ENCODE measurements around the gene FOXP1. TPM values are rescaled to one million over a fixed set of nuclear protein-coding genes. Genes with fewer than 3 reads are reported as not detected.

Gene FOXP1
- polyA plus RNA-seq, 1 donor (not counting 4 experiments of a cell fraction or from before 2014, with no cell fraction given), result 14.6 TPM

DNA sequence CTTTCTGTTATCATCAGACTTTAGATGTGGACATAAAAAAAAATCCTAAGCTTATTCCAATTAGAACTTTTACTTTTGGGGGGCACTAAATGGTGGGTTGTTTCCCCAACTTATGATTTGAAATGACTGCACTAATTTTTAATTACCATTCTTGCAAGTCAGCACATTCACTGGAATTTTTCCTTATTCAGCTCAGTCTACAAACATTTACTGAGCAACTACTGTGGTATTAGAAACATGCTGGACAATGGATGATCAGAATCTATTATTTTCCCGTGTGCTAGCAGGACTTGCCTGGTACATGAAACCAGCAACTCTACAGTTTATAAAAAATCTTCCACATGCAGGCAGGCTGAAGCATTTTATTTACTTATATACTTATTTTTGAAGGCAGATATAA is 273.6 kb downstream of the FOXP1 start:
- H3K36me3 ChIP-seq (ENCODE audit: control insufficient read depth in 2 of 2, extremely low read depth in 1 of 2, insufficient read depth in 2 of 2, low read length in 2 of 2), result no peaks in the 10 kb centered on the region
- no peak overlapping the region for H3K27ac ChIP-seq (ENCODE audit: control insufficient read depth, insufficient read depth, low read length)
- H3K79me2 ChIP-seq (ENCODE audit: control insufficient read depth, insufficient read depth, low read length), result no peaks in the 10 kb centered on the region
- no peak overlapping the region for H3K4me3 ChIP-seq (ENCODE audit: control insufficient read depth in 2 of 3, extremely low read depth in 1 of 3, insufficient read depth in 2 of 3, low read depth in 1 of 3, low read length in 3 of 3)
- TF ChIP-seq CTCF (optimal IDR thresholded peaks at IDR 0.05 in 1 of 3, IDR thresholded peaks at IDR 0.05 in 1 of 3, conservative IDR thresholded peaks at IDR 0.05 in 1 of 3; ENCODE audit: extremely low read depth in 1 of 3, insufficient read depth in 2 of 3, low read length in 3 of 3), result no peak
- TF ChIP-seq EZH2 (IDR thresholded peaks at IDR 0.05; ENCODE audit: low read length), result no peak
- no peak overlapping the region for H3K4me2 ChIP-seq (ENCODE audit: control insufficient read depth, extremely low read depth, insufficient read depth, low read depth, low read length)
- DNase-seq (ENCODE audit: low read depth, low spot score) (no peak), FAIRE-seq (no peak)
- no peaks in the 10 kb centered on the region for H3K9me3 ChIP-seq (ENCODE audit: control insufficient read depth, low read depth, low read length)
- H4K20me1 ChIP-seq (ENCODE audit: control insufficient read depth, extremely low read depth, insufficient read depth, low read length), result no peaks in the 10 kb centered on the region
- H3K9ac ChIP-seq (ENCODE audit: control insufficient read depth, extremely low read depth, insufficient read depth, low read length), result no peak overlapping the region
- no peaks in the 10 kb centered on the region for H3K9me1 ChIP-seq (ENCODE audit: control insufficient read depth, extremely low read depth, insufficient read depth, low read length)
- H3K4me1 ChIP-seq (ENCODE audit: control insufficient read depth, extremely low read depth, insufficient read depth, low read length), result no peaks in the 10 kb centered on the region
- dilution Hi-C loops (cut with MboI; ENCODE audit: extremely low pct_ligation_motif_present, low sequenced_read_pairs), result no loop called here
- no peaks in the 10 kb centered on the region for H3K27me3 ChIP-seq (ENCODE audit: control insufficient read depth, extremely low read depth, insufficient read depth, low read length)
- no peak overlapping the region for H2AFZ ChIP-seq (ENCODE audit: control insufficient read depth, low read length)

- no peak for TF ChIP-seq CTCF (optimal IDR thresholded peaks at IDR 0.05 in 1 of 3, IDR thresholded peaks at IDR 0.05 in 1 of 3, conservative IDR thresholded peaks at IDR 0.05 in 1 of 3; ENCODE audit: extremely low read depth in 1 of 3, insufficient read depth in 2 of 3, low read length in 3 of 3)
- no peak for TF ChIP-seq EZH2 (IDR thresholded peaks at IDR 0.05; ENCODE audit: low read length)
- Histone ChIP-seq H3K9me3 (ENCODE audit: control insufficient read depth, low read depth, low read length) (no peaks in the 10 kb centered on the region), H3K36me3 (ENCODE audit: control insufficient read depth in 2 of 2, extremely low read depth in 1 of 2, insufficient read depth in 2 of 2, low read length in 2 of 2) (no peaks in the 10 kb centered on the region), H3K9ac (ENCODE audit: control insufficient read depth, extremely low read depth, insufficient read depth, low read length) (no peak overlapping the region), H4K20me1 (ENCODE audit: control insufficient read depth, extremely low read depth, insufficient read depth, low read length) (no peaks in the 10 kb centered on the region), H3K79me2 (ENCODE audit: control insufficient read depth, insufficient read depth, low read length) (no peaks in the 10 kb centered on the region), H2AFZ (ENCODE audit: control insufficient read depth, low read length) (no peak overlapping the region), H3K4me3 (ENCODE audit: control insufficient read depth in 2 of 3, extremely low read depth in 1 of 3, insufficient read depth in 2 of 3, low read depth in 1 of 3, low read length in 3 of 3) (no peak overlapping the region), H3K27ac (ENCODE audit: control insufficient read depth, insufficient read depth, low read length) (no peak overlapping the region), H3K27me3 (ENCODE audit: control insufficient read depth, extremely low read depth, insufficient read depth, low read length) (no peaks in the 10 kb centered on the region), H3K4me2 (ENCODE audit: control insufficient read depth, extremely low read depth, insufficient read depth, low read depth, low read length) (no peak overlapping the region), H3K4me1 (ENCODE audit: control insufficient read depth, extremely low read depth, insufficient read depth, low read length) (no peaks in the 10 kb centered on the region), H3K9me1 (ENCODE audit: control insufficient read depth, extremely low read depth, insufficient read depth, low read length) (no peaks in the 10 kb centered on the region)
- DNase-seq (ENCODE audit: low read depth, low spot score) (no peak), FAIRE-seq (no peak)
- dilution Hi-C loops (cut with MboI; ENCODE audit: extremely low pct_ligation_motif_present, low sequenced_read_pairs), result no loop called here
Measured at GRCh38 chr3:71309342-71309741, 274.2 kb downstream of the FOXP1 start.

Measured in keratinocyte (primary cell).